IMR-90 (cell line): ENCODE data around the gene TRIO. TPM values are rescaled to one million over a fixed set of nuclear protein-coding genes. Genes with fewer than 3 reads are reported as not detected.

Source experiments
- ATAC-seq: fragments of 200-7000 bp; cut with Tn5 transposase; 2 replicates; pipeline ENCODE4 v1.9.1; 2020; ENCODE audit warnings: low read depth, mild to moderate bottlenecking, moderate library complexity
- BruUV-seq: library from RNA; stranded (reverse); fragments of 400-500 nt; replicated peaks from 2 replicates; lab custom pipeline; 2021; lab: Mats Ljungman, UMichigan
- CTCF ChIA-PET: fragments of 300-600 bp; formaldehyde crosslinking; extraction: SDS; loops from one replicate; lab custom pipeline; 2021; ENCODE audit warnings: antibody characterized with exemption; lab: Yijun Ruan, JAX
- POLR2A ChIA-PET: fragments of 300-600 bp; sonication (Branson Sonifier 250); formaldehyde crosslinking; loops from one replicate; lab custom pipeline; 2022; ENCODE audit warnings: antibody characterized with exemption; ENCODE audit not compliant: unreplicated experiment; lab: Charles Lee
- DNase-seq: peaks from one replicate; pipeline ENCODE4 v3.0.0; 2013
- H2AFZ ChIP-seq: replicated peaks from 2 replicates; pipeline ENCODE3; 2013; ENCODE audit warnings: low read length, mild to moderate bottlenecking; ENCODE audit not compliant: poor library complexity
- H2AK5ac ChIP-seq: 2 replicates; pipeline ENCODE4 v1.6.1; 2013; ENCODE audit warnings: low read depth, low read length, inconsistent platforms
- H2AK9ac ChIP-seq: replicated peaks from 2 replicates; pipeline ENCODE3; 2013; ENCODE audit warnings: mild to moderate bottlenecking, low read depth, low read length, moderate library complexity; ENCODE audit not compliant: poor library complexity
- H2BK120ac ChIP-seq: 2 replicates; pipeline ENCODE4 v1.6.1; 2013; ENCODE audit warnings: low read depth, low read length, inconsistent platforms
- H2BK15ac ChIP-seq: 3 replicates; pipeline ENCODE4 v1.6.1; 2013; ENCODE audit warnings: low read depth, low read length, inconsistent platforms
- H2BK20ac ChIP-seq: 2 replicates; pipeline ENCODE4 v1.6.1; 2013; ENCODE audit warnings: low read depth, mild to moderate bottlenecking, inconsistent platforms, low read length, moderate library complexity
- H2BK5ac ChIP-seq: 2 replicates; pipeline ENCODE4 v1.6.1; 2013; ENCODE audit warnings: mild to moderate bottlenecking, low read depth, low read length, inconsistent platforms; ENCODE audit not compliant: poor library complexity, severe bottlenecking
- H3K14ac ChIP-seq: replicated peaks from 2 replicates; pipeline ENCODE4 v1.6.1; 2013; ENCODE audit warnings: low read depth, low read length, inconsistent platforms
- H3K18ac ChIP-seq: 2 replicates; pipeline ENCODE4 v1.6.1; 2013; ENCODE audit warnings: low read depth, low read length, control low read depth
- H3K23ac ChIP-seq: 2 replicates; pipeline ENCODE4 v1.6.1; 2013; ENCODE audit warnings: low read depth, low read length, inconsistent platforms
- H3K27ac ChIP-seq: 2 replicates; pipeline ENCODE4 v1.5.1; 2013; ENCODE audit warnings: mild to moderate bottlenecking, control low read depth, low read length; ENCODE audit not compliant: insufficient read depth
- H3K27me3 ChIP-seq: 2 replicates; pipeline ENCODE4 v1.6.1; 2013; ENCODE audit warnings: low read length; ENCODE audit not compliant: control insufficient read depth, insufficient read depth
- H3K36me3 ChIP-seq: 2 replicates; pipeline ENCODE4 v1.6.1; 2013; ENCODE audit warnings: low read length, mixed read lengths; ENCODE audit not compliant: control insufficient read depth, insufficient read depth
- H3K4ac ChIP-seq: 2 replicates; pipeline ENCODE4 v1.6.1; 2013; ENCODE audit warnings: low read depth, low read length, inconsistent platforms
- H3K4me1 ChIP-seq: 2 replicates; pipeline ENCODE4 v1.6.1; 2013; ENCODE audit warnings: low read length, mixed read lengths; ENCODE audit not compliant: control insufficient read depth, insufficient read depth
- H3K4me2 ChIP-seq: 2 replicates; pipeline ENCODE4 v1.6.1; 2013; ENCODE audit warnings: low read depth, mild to moderate bottlenecking, control low read depth, low read length, moderate library complexity
- H3K4me3 ChIP-seq: 2 replicates; pipeline ENCODE4 v1.5.1; 2013; ENCODE audit warnings: low read depth, mild to moderate bottlenecking, control low read depth, low read length, moderate library complexity; ENCODE audit not compliant: insufficient read depth
- H3K56ac ChIP-seq: 2 replicates; pipeline ENCODE4 v1.6.1; 2013; ENCODE audit warnings: low read length, inconsistent platforms; ENCODE audit not compliant: insufficient read depth; ENCODE audit errors: extremely low read depth
- H3K79me1 ChIP-seq, 2 experiments: 2 replicates each; pipeline ENCODE4 v1.6.1; 2013; ENCODE audit warnings: low read length in 2 of 2, inconsistent platforms in 1 of 2, low read depth in 1 of 2
- H3K9ac ChIP-seq: 2 replicates; pipeline ENCODE4 v1.6.1; 2013; ENCODE audit warnings: low read depth, low read length, control low read depth
- H3K9me1 ChIP-seq: 2 replicates; pipeline ENCODE4 v1.6.1; 2013; ENCODE audit warnings: low read length, inconsistent platforms; ENCODE audit not compliant: insufficient read depth
- H3K9me3 ChIP-seq: 2 replicates; pipeline ENCODE4 v1.6.1; 2013; ENCODE audit warnings: low read length; ENCODE audit not compliant: control insufficient read depth, insufficient read depth
- H4K20me1 ChIP-seq: 2 replicates; pipeline ENCODE4 v1.6.1; 2013; ENCODE audit warnings: low read length, inconsistent platforms; ENCODE audit not compliant: insufficient read depth
- H4K5ac ChIP-seq: 2 replicates; pipeline ENCODE4 v1.6.1; 2013; ENCODE audit warnings: mild to moderate bottlenecking, low read depth, low read length, control low read depth
- H4K8ac ChIP-seq, 2 experiments: 2 replicates each; pipeline ENCODE4 v1.6.1; 2013; ENCODE audit warnings: low read depth in 2 of 2, low read length in 2 of 2, control low read depth in 1 of 2, inconsistent platforms in 1 of 2
- H4K91ac ChIP-seq: 2 replicates; pipeline ENCODE4 v1.6.1; 2013; ENCODE audit warnings: low read depth, low read length, inconsistent platforms; ENCODE audit not compliant: insufficient read depth
- CEBPB ChIP-seq: IDR thresholded peaks from 2 replicates; pipeline ENCODE4 v1.6.1; 2012; ENCODE audit warnings: low read depth, low read length, improper control_type of control experiment
- ELK1 ChIP-seq: fragments of 150-350 bp; IDR thresholded peaks from 2 replicates; pipeline ENCODE4 v1.6.1; 2016; ENCODE audit warnings: low read depth, mild to moderate bottlenecking, low read length, moderate library complexity, borderline replicate concordance
- FOS ChIP-seq: fragments of 150-350 bp; IDR thresholded peaks from 2 replicates; pipeline ENCODE4 v1.6.1; 2016; ENCODE audit warnings: low read depth, low read length
- MAFK ChIP-seq: IDR thresholded peaks from 2 replicates; pipeline ENCODE4 v1.6.1; 2012; ENCODE audit warnings: low read depth, low read length, improper control_type of control experiment
- MXI1 ChIP-seq: IDR thresholded peaks from 2 replicates; pipeline ENCODE4 v1.6.1; 2012; ENCODE audit warnings: low read depth, mild to moderate bottlenecking, low read length, moderate library complexity, borderline replicate concordance
- POLR2A ChIP-seq: IDR thresholded peaks from 2 replicates; pipeline ENCODE4 v1.6.1; 2012; ENCODE audit warnings: mild to moderate bottlenecking, low read depth, low read length
- RFX5 ChIP-seq: IDR thresholded peaks from 2 replicates; pipeline ENCODE4 v1.8.0; 2012; ENCODE audit warnings: low read depth, mild to moderate bottlenecking, low read length, moderate library complexity
- USF2 ChIP-seq: fragments of 150-350 bp; IDR thresholded peaks from 2 replicates; pipeline ENCODE4 v1.6.1; 2017; ENCODE audit warnings: mild to moderate bottlenecking, antibody characterized with exemption, low read length, low read depth
- WGBS, 2 experiments: methylation state at CpG; one replicate each; pipeline versions ENCODE4 v1.1.5 to v1.1.7; 2013; ENCODE audit warnings: missing lambda C conversion rate in 2 of 2; ENCODE audit not compliant: insufficient read length in 1 of 2; ENCODE audit errors: extremely low coverage in 2 of 2; 5-methylcytosine and 5-hydroxymethylcytosine counted together
- dilution Hi-C: fragments of 300-500 bp; cut with HindIII; formaldehyde crosslinking; loops from one replicate; pipeline ENCODE4 v1.14.3; 2018; ENCODE audit warnings: low sequenced_read_pairs; ENCODE audit not compliant: unreplicated experiment
- in situ Hi-C: fragments of 300-500 bp; cut with MboI; formaldehyde crosslinking; loops from 3 replicates; pipeline ENCODE4 v1.14.3; 2019; ENCODE audit warnings: low sequenced_read_pairs, inconsistent platforms, mixed read lengths
- intact Hi-C: fragments of 100-400 bp; cut with micrococcal nuclease; formaldehyde crosslinking; loops from 2 replicates; pipeline ENCODE4 v1.10.0; 2022
- polyA plus RNA-seq, 3 experiments: library from polyadenylated mRNA; depleted of rRNA; stranded (reverse); fragments of >200 nt; gene quantifications; 2 replicates each; pipeline ENCODE4 v1.2.3, GENCODE V29; 2012; ENCODE audit warnings: low replicate concordance in 1 of 3
- total RNA-seq: library from RNA; depleted of rRNA; stranded (reverse); fragments of >200 nt; gene quantifications from 2 replicates; pipeline ENCODE4 v1.2.3, GENCODE V29; 2012

The TRIO gene
- total and polyA plus RNA-seq, 2 of the 4 experiments (the other 2 are of a cell fraction) = 206 to 522 TPM

GRCh38 chr5:14373685-14374084 is 230.5 kb downstream of the TRIO start:
- TF ChIP-seq FOS = no peak
- no peak for TF ChIP-seq USF2
- TF ChIP-seq MAFK = no peak
- no peak for TF ChIP-seq CEBPB
- no peak for TF ChIP-seq MXI1
- no peak for TF ChIP-seq POLR2A
- TF ChIP-seq RFX5 = no peak
- TF ChIP-seq ELK1 = no peak
- no peak overlapping the region for H2BK5ac ChIP-seq
- no peak overlapping the region for H3K27ac ChIP-seq
- peaks cover 72% of the 10 kb centered on the region for H4K20me1 ChIP-seq
- H3K9me3 ChIP-seq = no peaks in the 10 kb centered on the region
- ATAC-seq (no peak), DNase-seq (no peak)
- POLR2A ChIA-PET = no interaction called here
- no peak overlapping the region for H3K56ac ChIP-seq
- H3K4me1 ChIP-seq = peaks cover 2% of the 10 kb centered on the region; the same call in 1 of the 2 replicates
- 100% methylated on average over 2 of the region's 6 CpGs; no CpG with 5 or more reads in 1 of the 2 experiments for WGBS, 2 experiments
- no peak overlapping the region for H2AK9ac ChIP-seq
- H2AK5ac ChIP-seq = no peak overlapping the region
- H3K36me3 ChIP-seq = peaks cover 64% of the 10 kb centered on the region
- H4K5ac ChIP-seq = no peak overlapping the region
- no peak overlapping the region for H3K9ac ChIP-seq
- no peak overlapping the region for H2BK20ac ChIP-seq
- no peak overlapping the region for H3K4me3 ChIP-seq
- no TSS peak for BruUV-seq
- H4K8ac ChIP-seq = no peak overlapping the region
- no peak overlapping the region for H3K14ac ChIP-seq
- H2BK120ac ChIP-seq = no peak overlapping the region
- H3K4me2 ChIP-seq = no peak overlapping the region
- intact Hi-C loops (no loop called here), dilution Hi-C loops (no loop called here), in situ Hi-C loops (no loop called here)
- no peak overlapping the region for H3K18ac ChIP-seq
- no peaks in the 10 kb centered on the region for H3K27me3 ChIP-seq
- H3K23ac ChIP-seq = no peak overlapping the region
- no peak overlapping the region for H2AFZ ChIP-seq
- CTCF ChIA-PET = no interaction called here
- H2BK15ac ChIP-seq = no peak overlapping the region
- peaks cover 58 to 70% of the 10 kb centered on the region in 2 experiments for H3K79me1 ChIP-seq
- no peak overlapping the region for H3K4ac ChIP-seq
- peaks cover 7% of the 10 kb centered on the region for H3K9me1 ChIP-seq
- no peak overlapping the region for H4K91ac ChIP-seq
